Choroid plexus epithelial cell (primary cell): ENCODE measurements around the gene PXK.

Source experiments
- DNase-seq: peaks from one replicate; pipeline ENCODE4 v3.0.0-alpha.2; 2010; ENCODE audit warnings: low read depth
- H3K4me3 ChIP-seq: 2 replicates; pipeline ENCODE4 v1.5.1; 2011; ENCODE audit warnings: low read depth, mild to moderate bottlenecking, control low read depth, low read length, moderate library complexity
- CTCF ChIP-seq: conservative IDR thresholded peaks from 2 replicates; pipeline ENCODE4 v1.5.1; 2011; ENCODE audit warnings: low read depth, mild to moderate bottlenecking, control low read depth, inconsistent platforms, low read length, moderate library complexity

The PXK gene

GRCh38 chr3:58408906-58409305, 76.2 kb downstream of the PXK start:
- no peak for TF ChIP-seq CTCF
- no peak overlapping the region for H3K4me3 ChIP-seq
- DNase-seq: no peak

GRCh38 chr3:58409663-58410062, 77.0 kb downstream of the PXK start:
- no peak for TF ChIP-seq CTCF
- no peak overlapping the region for H3K4me3 ChIP-seq
- no peak for DNase-seq

- no peak for DNase-seq
- TF ChIP-seq CTCF: no peak
Observed at GRCh38 chr3:58411036-58411435, 78.3 kb downstream of the PXK start.

GRCh38 chr3:58411851-58412830, 79.4 kb downstream of the PXK start:
- no peak for DNase-seq
- no peak overlapping the region for H3K4me3 ChIP-seq
- no peak for TF ChIP-seq CTCF

More at GRCh38 chr3:58411036-58411435, 78.3 kb downstream of the PXK start:
- H3K4me3 ChIP-seq: no peak overlapping the region

- peak; percentile 80 for TF ChIP-seq CTCF
- no peak overlapping the region for H3K4me3 ChIP-seq
- DNase-seq: peak; percentile 80
Observed at GRCh38 chr3:58414538-58415197, 82.0 kb downstream of the PXK start.

- no peak for DNase-seq
- H3K4me3 ChIP-seq: no peak overlapping the region
- TF ChIP-seq CTCF: no peak
Observed at GRCh38 chr3:58416191-58416590, 83.5 kb downstream of the PXK start.

GRCh38 chr3:58417075-58417474, 84.4 kb downstream of the PXK start:
- TF ChIP-seq CTCF: no peak
- H3K4me3 ChIP-seq: no peak overlapping the region
- DNase-seq: no peak
